ENCODE measurements around the gene TMEM167A. TPM values are rescaled to one million over a fixed set of nuclear protein-coding genes. Genes with fewer than 3 reads are reported as not detected.

Gene TMEM167A
- total and polyA plus RNA-seq, 2 donors (not counting 1 experiment from before 2014, with no cell fraction given) = 54.0 to 89.0 TPM

- Histone ChIP-seq H4K20me1 (ENCODE audit: control insufficient read depth, extremely low read depth, insufficient read depth, low read length) (no peaks in the 10 kb centered on the region), H2AFZ (ENCODE audit: low read length) (no peak overlapping the region), H3K4me2 (ENCODE audit: extremely low read depth, insufficient read depth, low read length) (no peak overlapping the region), H3K36me3 (ENCODE audit: control insufficient read depth, insufficient read depth, low read length) (no peaks in the 10 kb centered on the region), H3K4me1 (ENCODE audit: control insufficient read depth, extremely low read depth, insufficient read depth, low read length) (no peaks in the 10 kb centered on the region), H3K27ac (ENCODE audit: insufficient read depth, low read length) (no peak overlapping the region), H3K4me3 (replicated peaks in 1 of 4; ENCODE audit: control extremely low read depth in 1 of 4, insufficient read depth in 1 of 4, low read depth in 3 of 4, low read length in 4 of 4) (no peak overlapping the region), H3K9me3 (ENCODE audit: control insufficient read depth, insufficient read depth, low read depth, low read length) (no peaks in the 10 kb centered on the region), H3K9ac (ENCODE audit: insufficient read depth, low read length) (no peak overlapping the region), H3K79me2 (ENCODE audit: control insufficient read depth, insufficient read depth, low read length) (no peaks in the 10 kb centered on the region), H3K27me3 (ENCODE audit: control insufficient read depth, insufficient read depth, low read length) (no peaks in the 10 kb centered on the region)
- no peak for TF ChIP-seq CTCF (conservative IDR thresholded peaks at IDR 0.05 in 1 of 2, IDR thresholded peaks at IDR 0.05 in 1 of 2; ENCODE audit: low read depth in 1 of 2, low read length in 2 of 2)
- TF ChIP-seq EZH2 (IDR thresholded peaks at IDR 0.05; ENCODE audit: low read length, missing control alignments) = no peak
- no peak for DNase-seq (ENCODE audit: low read depth in 2 of 2)
These were observed 38.3 kb downstream of the TMEM167A start for GRCh38 chr5:83038924-83039323.

- no peak for TF ChIP-seq CTCF (conservative IDR thresholded peaks at IDR 0.05 in 1 of 2, IDR thresholded peaks at IDR 0.05 in 1 of 2; ENCODE audit: low read depth in 1 of 2, low read length in 2 of 2)
- no peak for TF ChIP-seq EZH2 (IDR thresholded peaks at IDR 0.05; ENCODE audit: low read length, missing control alignments)
- no peak overlapping the region for H3K9ac ChIP-seq (ENCODE audit: insufficient read depth, low read length)
- H3K4me3 ChIP-seq (replicated peaks in 1 of 4; ENCODE audit: control extremely low read depth in 1 of 4, insufficient read depth in 1 of 4, low read depth in 3 of 4, low read length in 4 of 4) = no peak overlapping the region
- H3K4me2 ChIP-seq (ENCODE audit: extremely low read depth, insufficient read depth, low read length) = no peak overlapping the region
- no peaks in the 10 kb centered on the region for H3K27me3 ChIP-seq (ENCODE audit: control insufficient read depth, insufficient read depth, low read length)
- no peak overlapping the region for H2AFZ ChIP-seq (ENCODE audit: low read length)
- H4K20me1 ChIP-seq (ENCODE audit: control insufficient read depth, extremely low read depth, insufficient read depth, low read length) = no peaks in the 10 kb centered on the region
- H3K9me3 ChIP-seq (ENCODE audit: control insufficient read depth, insufficient read depth, low read depth, low read length) = no peaks in the 10 kb centered on the region
- H3K79me2 ChIP-seq (ENCODE audit: control insufficient read depth, insufficient read depth, low read length) = no peaks in the 10 kb centered on the region
- no peaks in the 10 kb centered on the region for H3K4me1 ChIP-seq (ENCODE audit: control insufficient read depth, extremely low read depth, insufficient read depth, low read length)
- H3K36me3 ChIP-seq (ENCODE audit: control insufficient read depth, insufficient read depth, low read length) = no peaks in the 10 kb centered on the region
- peak in 1 of 2 donors; percentile 77 for DNase-seq (ENCODE audit: low read depth in 2 of 2)
- no peak overlapping the region for H3K27ac ChIP-seq (ENCODE audit: insufficient read depth, low read length)
These were observed 40.1 kb downstream of the TMEM167A start for GRCh38 chr5:83036991-83037575.

- Histone ChIP-seq H3K27me3 (ENCODE audit: control insufficient read depth, insufficient read depth, low read length) (no peaks in the 10 kb centered on the region), H3K4me2 (ENCODE audit: extremely low read depth, insufficient read depth, low read length) (no peak overlapping the region), H3K9ac (ENCODE audit: insufficient read depth, low read length) (no peak overlapping the region), H3K79me2 (ENCODE audit: control insufficient read depth, insufficient read depth, low read length) (no peaks in the 10 kb centered on the region), H4K20me1 (ENCODE audit: control insufficient read depth, extremely low read depth, insufficient read depth, low read length) (no peaks in the 10 kb centered on the region), H3K36me3 (ENCODE audit: control insufficient read depth, insufficient read depth, low read length) (no peaks in the 10 kb centered on the region), H3K4me1 (ENCODE audit: control insufficient read depth, extremely low read depth, insufficient read depth, low read length) (no peaks in the 10 kb centered on the region), H3K4me3 (replicated peaks in 1 of 4; ENCODE audit: control extremely low read depth in 1 of 4, insufficient read depth in 1 of 4, low read depth in 3 of 4, low read length in 4 of 4) (no peak overlapping the region), H2AFZ (ENCODE audit: low read length) (no peak overlapping the region), H3K27ac (ENCODE audit: insufficient read depth, low read length) (no peak overlapping the region), H3K9me3 (ENCODE audit: control insufficient read depth, insufficient read depth, low read depth, low read length) (no peaks in the 10 kb centered on the region)
- DNase-seq (ENCODE audit: low read depth in 2 of 2) = peak in 1 of 2 donors; percentile 26
- TF ChIP-seq EZH2 (IDR thresholded peaks at IDR 0.05; ENCODE audit: low read length, missing control alignments) (no peak), CTCF (conservative IDR thresholded peaks at IDR 0.05 in 1 of 2, IDR thresholded peaks at IDR 0.05 in 1 of 2; ENCODE audit: low read depth in 1 of 2, low read length in 2 of 2) (no peak)
These were observed 41.7 kb downstream of the TMEM167A start for GRCh38 chr5:83035373-83036100.

All from fibroblast of lung (primary cell).